DMS 273 (cell line): Measurements from ENCODE around the gene SHPK.
A peak's percentile ranks its signal among the peaks of the same experiment; 100 is the strongest.

Experiments
- DNase-seq: peaks from one replicate; lab custom pipeline; 2025; ENCODE audit not compliant: unreplicated experiment; lab: John Stamatoyannopoulos, UW

The SHPK gene

GRCh38 chr17:3660311-3660891, 24.4 kb upstream of the SHPK start:
- no peak for DNase-seq

- DNase-seq = no peak
Measured at GRCh38 chr17:3659541-3660111, 23.6 kb upstream of the SHPK start.

GRCh38 chr17:3658784-3659449, 22.9 kb upstream of the SHPK start:
- DNase-seq = no peak

GRCh38 chr17:3657874-3658783, 22.1 kb upstream of the SHPK start:
- DNase-seq = no peak

DNA sequence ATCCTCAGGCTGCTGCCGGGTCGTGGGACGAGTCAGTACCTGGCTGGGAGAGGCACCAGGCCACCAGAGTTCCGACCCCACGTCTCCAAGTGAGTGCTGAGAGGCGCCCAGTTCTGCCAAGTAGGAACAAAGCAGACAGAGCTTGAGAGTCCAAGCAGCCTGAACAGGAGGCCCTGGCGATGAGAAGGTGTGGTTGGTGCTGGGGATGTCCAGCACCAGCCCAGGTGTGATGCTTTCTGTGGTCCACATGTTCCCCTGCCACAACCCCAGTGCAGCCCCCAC, 21.5 kb upstream of the SHPK start:
- DNase-seq = no peak

DNA sequence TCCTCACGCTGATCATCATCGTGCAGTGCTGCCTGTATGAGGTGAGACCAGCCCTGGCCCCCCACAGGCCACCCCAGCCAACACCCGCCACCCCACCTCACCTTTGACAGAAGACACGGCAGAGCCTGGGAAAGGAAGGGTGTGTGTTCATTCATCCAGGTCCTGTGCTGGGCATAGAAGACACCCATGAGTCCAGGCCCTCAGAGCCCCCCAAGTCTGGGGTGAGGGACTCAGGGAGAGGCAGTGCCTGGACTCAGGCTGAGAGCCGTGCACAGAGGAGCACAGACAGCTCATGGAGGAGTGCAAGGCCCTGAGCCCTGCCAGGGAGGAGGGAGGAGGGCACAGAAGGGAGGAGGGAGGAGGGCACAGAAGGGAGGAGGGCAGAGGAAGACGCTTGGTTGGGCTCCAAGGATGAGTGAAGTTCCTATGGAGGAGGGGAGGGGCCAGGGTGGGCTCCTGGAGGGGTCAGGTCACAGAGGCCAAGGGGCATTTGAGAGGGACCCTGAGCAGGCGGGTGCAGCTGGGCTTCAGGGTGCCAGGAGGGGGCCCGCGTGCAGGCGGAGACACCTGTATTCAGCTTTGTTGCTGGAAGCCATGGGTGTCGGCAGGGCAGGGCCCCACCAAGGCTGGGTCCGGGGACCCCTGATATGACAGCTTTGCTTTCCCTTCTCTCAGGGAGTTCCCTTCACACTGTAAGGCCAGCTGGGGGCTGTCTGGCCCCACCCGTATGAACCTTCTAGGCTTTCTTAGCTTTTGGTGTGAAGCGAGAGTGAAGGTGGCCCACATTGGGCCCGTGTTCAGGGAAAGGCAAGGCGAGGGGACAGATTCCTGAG, 20.9 kb upstream of the SHPK start:
- DNase-seq = no peak

- DNase-seq = no peak
Measured at GRCh38 chr17:3656353-3656752, 20.3 kb upstream of the SHPK start.

GRCh38 chr17:3655766-3656165, 19.7 kb upstream of the SHPK start:
- DNase-seq = no peak

DNA sequence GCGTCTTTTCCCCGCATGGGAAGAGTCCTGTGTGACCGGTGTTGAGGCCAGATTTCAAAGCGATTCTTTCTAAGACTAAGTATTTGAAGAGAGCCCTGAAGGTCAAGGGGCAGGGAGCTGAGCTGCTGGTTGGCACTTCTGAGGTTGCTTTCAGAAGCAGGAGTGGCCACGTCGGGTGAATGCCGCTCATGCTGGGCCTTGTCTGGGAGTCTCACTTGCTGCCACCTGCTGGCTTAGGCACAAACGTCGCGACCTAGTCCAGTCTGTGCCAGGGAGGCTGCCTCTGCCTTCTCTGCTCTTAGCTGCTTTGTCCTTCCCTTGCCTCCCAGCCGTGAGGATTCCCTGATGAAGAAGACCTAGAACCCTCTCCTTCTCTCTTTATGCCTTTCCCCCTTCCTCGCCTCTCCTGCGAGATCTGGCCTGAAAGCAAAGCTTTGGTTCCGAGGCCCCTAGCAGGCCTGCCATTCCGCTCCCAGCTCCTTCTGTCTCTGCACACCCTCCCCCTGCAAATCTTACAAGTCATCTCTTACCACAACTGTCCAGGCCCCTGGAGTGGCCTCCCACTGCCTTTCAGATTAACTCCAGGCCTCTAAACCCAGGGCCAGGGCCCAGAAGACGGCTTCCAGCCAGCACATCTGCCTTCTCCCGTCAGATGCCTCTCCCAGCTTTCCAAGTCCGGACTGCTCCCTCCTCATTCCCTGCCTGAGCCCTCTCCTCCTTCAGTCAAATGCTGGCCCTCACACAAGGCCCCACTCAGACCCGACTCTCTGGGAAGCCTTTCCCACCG, 11.9 kb upstream of the SHPK start:
- DNase-seq = peak; percentile 52

DNA sequence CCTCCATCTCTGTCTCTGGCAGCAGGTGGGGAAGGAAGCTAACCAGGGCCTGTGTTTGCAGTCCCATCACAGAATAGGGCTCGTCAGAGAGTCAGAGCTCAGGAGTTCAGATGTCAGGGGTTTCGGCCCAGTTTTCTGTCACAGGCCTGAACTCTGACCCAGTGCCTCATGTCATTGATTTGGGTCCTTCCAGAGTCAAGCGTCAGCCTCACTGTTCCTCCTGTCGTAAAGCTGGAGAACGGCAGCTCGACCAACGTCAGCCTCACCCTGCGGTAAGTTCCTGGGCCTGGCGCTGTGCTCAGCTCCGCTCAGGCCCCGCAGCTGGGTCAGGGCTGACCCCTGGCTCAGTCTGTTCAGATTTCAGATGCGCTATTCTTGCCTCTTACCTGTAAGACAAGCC, 11.2 kb upstream of the SHPK start:
- DNase-seq = no peak

- DNase-seq = no peak
Measured at GRCh38 chr17:3645310-3645709, 9.3 kb upstream of the SHPK start.

DNA sequence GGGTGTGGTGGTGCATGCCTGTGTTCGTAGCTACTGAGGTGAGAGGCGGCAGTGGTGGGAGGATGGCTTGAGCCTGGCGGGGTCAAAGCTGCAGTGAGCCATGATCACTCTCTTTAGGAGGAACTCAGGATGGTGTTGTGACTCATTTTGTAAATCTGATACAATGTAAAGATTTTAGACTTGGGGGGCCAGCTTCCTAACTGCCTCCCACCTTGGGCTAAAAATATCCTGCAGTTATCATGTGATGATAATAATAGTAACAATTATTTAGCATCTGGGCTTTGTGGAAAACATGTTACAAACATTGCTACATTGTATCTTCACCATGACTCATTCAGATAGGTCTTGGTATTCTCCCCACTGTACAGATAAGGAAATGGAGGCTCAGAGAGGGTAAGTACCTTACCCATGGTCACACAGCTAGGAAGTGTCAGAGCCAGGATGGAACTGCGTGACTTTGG, 7.9 kb upstream of the SHPK start:
- DNase-seq = no peak

- no peak for DNase-seq
Measured at GRCh38 chr17:3641717-3642486, 5.9 kb upstream of the SHPK start.

GRCh38 chr17:3641014-3641413, 5.0 kb upstream of the SHPK start:
- DNase-seq = no peak

DNA sequence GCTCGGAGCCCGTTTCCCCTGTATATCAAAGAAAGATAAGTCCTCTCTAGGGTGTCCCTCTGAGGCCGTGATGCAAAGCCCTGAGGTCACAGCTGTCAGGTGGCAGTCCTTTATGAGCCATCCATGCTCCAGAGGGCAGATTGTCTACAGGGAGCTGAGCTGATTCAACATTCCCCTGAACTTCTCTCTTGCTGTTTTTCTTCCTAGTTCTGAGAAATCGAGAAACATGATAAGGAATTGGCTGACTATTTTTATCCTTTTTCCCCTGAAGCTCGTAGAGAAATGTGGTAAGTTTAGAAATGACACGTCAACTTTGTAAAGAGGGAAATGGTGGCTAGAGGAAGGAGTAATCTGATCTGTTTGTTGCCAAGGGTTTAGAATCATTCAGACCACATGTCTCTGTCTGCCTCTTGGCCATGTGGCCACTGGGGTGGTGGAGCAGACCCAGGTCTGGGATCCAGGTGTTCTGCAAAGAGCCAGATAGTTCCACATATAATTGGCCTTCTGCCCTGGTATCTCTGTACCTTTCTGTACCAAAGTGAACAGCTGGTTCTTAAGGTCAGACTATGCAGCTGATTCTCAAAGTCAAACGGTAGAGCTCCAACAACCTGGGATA, 4.0 kb upstream of the SHPK start:
- DNase-seq = peak; percentile 64

GRCh38 chr17:3636908-3637373, 891 bp upstream of the SHPK start:
- DNase-seq = peak; percentile 34

GRCh38 chr17:3635474-3636153, 436 bp downstream of the SHPK start:
- DNase-seq = peak; percentile 57

DNA sequence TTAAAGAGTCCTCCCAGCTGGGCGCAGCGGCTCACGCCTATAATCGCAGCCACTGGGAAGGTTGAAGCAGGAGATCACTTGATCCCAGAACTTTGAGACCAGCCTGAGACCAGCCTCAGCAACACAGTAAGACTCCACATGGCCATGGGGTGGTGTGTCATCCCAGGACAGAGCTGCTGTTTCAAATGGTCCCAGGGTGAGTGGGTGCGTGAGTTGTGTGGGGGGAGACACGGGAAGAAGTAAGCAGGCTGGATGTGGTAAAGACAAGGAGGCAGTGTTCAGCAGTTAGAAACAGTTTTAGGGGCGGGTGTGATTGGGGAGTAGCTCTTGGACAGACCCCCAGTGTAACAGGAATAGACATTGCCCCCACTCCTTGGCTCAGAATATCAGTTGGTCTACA, 3.8 kb downstream of the SHPK start:
- no peak for DNase-seq
